ENCODE data around the gene SLC43A1.
A peak's percentile ranks its signal among the peaks of the same experiment; 100 is the strongest.

GRCh38 chr11:57515332-57516060 is at the start of gene SLC43A1:
- TF ChIP-seq MAX (CRISPR knock-in tag; IDR thresholded peaks at IDR 0.05) (peak; percentile 76), HMGXB4 (CRISPR knock-in tag; IDR thresholded peaks at IDR 0.05) (0 out of 2 replicates have a peak, but pooled peaks have one; percentile 42), ZSCAN18 (CRISPR knock-in tag; IDR thresholded peaks at IDR 0.05) (no peak), ATF2 (CRISPR knock-in tag; IDR thresholded peaks at IDR 0.05; ENCODE audit: borderline replicate concordance, low read depth) (no peak), EMX1 (CRISPR knock-in tag; IDR thresholded peaks at IDR 0.05) (no peak), ZNF121 (CRISPR knock-in tag; IDR thresholded peaks at IDR 0.05) (no peak), USF1 (CRISPR knock-in tag; IDR thresholded peaks at IDR 0.05) (peak; percentile 93), CTCF (IDR thresholded peaks at IDR 0.05) (no peak), CREB1 (CRISPR knock-in tag; IDR thresholded peaks at IDR 0.05) (no peak), NFYB (CRISPR knock-in tag; conservative IDR thresholded peaks at IDR 0.05; ENCODE audit: low read depth) (no peak)
